Raji (cell line): Measurements from ENCODE around the gene SYT9.

ENCODE experiments used
- POLR2A ChIP-seq: IDR thresholded peaks from 2 replicates; pipeline ENCODE4 v1.6.1; 2011; ENCODE audit warnings: low read depth, low read length, control low read depth; ENCODE audit not compliant: insufficient read depth

Gene SYT9

DNA sequence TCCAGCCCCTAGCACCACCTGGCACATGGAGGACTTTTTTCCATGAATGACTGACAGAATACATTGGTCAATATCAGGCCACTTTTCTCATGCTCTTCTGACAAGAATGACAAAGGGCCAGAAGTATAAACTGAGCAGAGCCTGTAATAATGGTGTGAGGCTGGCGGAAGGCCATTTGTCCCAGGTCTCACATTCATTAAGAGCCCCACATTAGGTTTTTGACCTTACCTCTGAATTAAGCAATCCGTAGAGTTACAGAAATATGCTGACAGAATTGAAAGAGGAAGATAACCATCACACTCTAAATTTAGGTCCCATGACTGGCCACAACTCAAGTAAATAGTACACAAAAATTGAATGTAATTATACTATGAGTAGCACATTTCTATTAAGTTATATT, 55.2 kb downstream of the SYT9 start:
- TF ChIP-seq POLR2A, result no peak

GRCh38 chr11:7307836-7308235, 56.1 kb downstream of the SYT9 start:
- TF ChIP-seq POLR2A, result no peak

GRCh38 chr11:7311903-7312302, 60.2 kb downstream of the SYT9 start:
- no peak for TF ChIP-seq POLR2A

GRCh38 chr11:7314811-7315604, 63.3 kb downstream of the SYT9 start:
- TF ChIP-seq POLR2A, result no peak

DNA sequence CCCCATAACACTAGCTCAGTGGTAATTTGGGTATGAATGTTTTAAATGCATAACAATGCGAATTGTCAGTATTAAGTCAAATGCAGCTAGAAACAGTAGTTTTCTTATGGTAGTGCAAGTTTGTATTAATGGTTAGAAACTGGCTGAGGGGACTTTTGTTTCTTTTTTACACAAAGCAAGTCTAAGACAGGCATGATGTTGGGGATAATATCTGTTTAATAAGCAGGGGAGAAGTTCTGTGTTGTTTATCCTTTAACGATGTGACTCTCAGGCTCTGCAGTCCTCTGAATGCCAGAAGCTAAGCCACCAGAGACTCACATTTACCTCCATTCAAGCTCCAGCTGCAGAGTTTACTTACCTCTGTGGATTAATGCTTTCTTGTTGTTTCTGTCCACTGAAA, 67.8 kb downstream of the SYT9 start:
- TF ChIP-seq POLR2A, result no peak

GRCh38 chr11:7320306-7320705, 68.6 kb downstream of the SYT9 start:
- no peak for TF ChIP-seq POLR2A

GRCh38 chr11:7321473-7322450, 70.1 kb downstream of the SYT9 start:
- TF ChIP-seq POLR2A, result no peak

DNA sequence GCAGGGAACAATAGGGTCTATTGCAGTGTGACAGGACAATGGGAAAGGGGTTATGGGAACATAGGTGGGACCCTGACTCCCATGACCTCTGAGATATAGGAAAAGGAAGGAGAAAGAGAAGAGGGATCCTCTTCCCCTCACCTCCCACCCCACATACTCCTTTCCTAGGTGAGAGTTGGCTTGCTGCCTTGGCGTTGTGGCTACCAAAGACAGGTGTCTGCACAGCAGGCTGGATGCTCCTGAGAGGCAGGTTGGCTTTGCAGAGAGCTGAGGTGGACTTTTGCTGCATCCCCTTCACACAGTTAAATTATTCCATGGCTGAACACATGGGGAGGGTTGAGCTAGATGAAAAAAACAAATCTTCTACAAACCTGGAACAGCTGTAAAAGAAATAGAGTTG, 80.7 kb downstream of the SYT9 start:
- no peak for TF ChIP-seq POLR2A

DNA sequence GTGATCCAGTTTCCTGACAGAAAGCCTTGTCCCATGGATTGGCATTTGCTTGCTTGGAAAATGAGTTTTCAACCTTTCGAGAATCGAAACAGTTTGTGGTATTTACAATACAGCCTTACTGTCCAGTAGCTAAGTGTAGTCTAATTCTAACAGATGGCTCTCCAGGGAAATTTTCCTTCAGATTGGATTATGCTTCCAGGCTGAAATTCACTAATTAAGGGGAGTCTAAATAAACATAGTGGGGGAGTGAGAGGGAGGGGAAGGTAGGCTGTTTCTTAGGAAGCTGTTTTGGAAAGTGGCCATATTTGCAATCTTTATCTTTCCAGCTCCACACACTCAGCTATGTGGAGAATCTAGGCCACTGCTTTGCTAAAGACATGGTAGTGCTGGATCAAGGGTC, 81.3 kb downstream of the SYT9 start:
- no peak for TF ChIP-seq POLR2A

DNA sequence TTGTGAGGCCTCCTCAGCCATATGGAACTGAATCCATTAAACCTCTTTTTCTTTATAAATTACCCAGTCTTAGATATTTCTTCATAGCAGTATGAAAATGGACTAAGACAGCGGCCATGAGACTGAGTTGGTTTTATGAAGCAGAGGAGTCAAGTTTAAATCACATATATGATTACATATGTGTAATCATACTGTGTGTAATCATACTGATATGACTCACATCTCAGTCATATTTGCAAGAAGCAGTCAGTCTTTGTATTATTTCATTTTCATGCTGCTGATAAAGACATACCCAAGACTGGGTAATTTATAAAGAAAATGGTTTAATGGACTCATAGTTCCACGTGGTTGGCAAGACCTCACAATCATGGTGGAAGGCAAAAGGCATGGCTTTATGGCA, 89.8 kb downstream of the SYT9 start:
- TF ChIP-seq POLR2A, result no peak

GRCh38 chr11:7347611-7348431, 96.1 kb downstream of the SYT9 start:
- TF ChIP-seq POLR2A, result no peak

DNA sequence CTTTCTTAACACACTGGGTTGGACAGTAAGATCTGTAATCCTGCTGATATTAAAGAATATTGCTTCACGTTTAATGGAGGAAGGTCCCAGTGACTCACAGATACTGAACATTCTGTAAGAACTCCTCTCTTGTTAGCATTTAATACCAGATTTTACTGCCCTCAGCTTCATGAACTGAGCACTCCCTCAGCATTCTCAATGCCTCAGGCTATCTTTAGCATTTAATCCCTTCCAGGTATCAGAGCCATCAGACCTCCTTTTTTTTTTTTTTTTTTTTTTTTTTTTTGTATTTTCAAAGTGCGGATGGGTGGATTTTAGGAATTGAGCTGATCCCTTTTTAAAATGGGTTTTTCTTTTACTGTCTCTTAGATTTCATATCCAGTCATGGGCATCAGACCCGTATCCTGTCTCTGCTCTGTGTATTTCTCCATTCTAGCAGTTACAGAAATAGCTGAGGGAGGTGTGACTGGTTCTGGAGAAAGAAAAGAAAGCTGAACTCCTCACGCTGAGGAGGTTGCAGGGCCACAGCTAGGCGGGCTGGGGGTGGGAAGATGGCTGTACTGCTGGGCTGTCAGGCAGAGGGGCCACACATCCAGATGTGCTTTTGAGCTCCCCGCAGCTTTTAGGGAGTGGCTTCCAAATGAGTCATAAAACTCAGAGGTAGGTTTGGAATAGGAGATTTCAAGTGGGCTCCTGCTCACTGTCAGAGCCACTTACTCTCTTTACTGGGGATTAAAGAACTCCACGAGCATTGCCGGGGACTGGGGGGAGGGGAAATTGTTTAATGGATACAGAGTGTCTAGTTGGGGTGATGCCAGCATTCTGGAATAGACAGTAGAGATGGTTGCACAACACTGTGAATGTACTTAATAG, 97.0 kb downstream of the SYT9 start:
- TF ChIP-seq POLR2A, result no peak

DNA sequence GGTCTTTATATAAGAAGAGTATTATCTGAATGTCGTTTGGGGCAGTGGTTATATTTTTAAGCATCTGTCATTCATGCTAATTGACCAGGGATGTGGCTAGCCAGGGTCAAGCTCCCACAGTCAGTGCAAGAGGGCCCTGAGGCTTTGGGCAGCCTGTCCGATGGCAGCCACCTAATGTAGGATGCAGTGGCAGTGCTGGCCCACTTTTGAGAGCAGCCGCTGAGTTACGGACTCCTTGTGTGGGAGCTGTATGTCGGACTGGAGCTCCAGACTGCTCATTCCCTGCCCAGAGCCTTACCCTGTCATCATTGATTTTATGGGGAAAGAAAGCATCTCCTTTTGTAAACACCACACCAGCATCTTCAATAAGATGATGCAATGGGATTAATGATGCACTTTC, 99.5 kb downstream of the SYT9 start:
- no peak for TF ChIP-seq POLR2A

GRCh38 chr11:7353100-7353499, 101.4 kb downstream of the SYT9 start:
- no peak for TF ChIP-seq POLR2A

DNA sequence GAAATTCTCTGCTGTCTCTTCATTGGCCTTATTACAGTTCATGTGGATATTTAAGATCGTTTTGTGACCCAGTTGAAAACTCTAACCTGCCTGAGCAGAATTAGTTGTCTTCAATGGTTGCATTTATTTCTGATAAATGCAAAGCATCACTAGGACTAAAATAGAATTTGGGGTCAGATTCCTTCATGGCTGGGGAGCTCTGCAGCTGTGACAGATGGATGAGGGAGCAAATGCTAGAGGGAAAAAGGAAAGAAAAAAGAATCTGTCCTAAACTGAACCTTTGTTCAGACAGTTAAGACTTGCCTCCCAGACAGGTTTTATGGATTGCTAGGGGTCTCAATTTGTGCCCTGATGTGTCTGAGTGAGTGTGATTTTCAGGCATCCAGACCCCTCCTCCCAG, 113.0 kb downstream of the SYT9 start:
- TF ChIP-seq POLR2A, result no peak

GRCh38 chr11:7367803-7368202, 116.1 kb downstream of the SYT9 start:
- no peak for TF ChIP-seq POLR2A
